HG03432 (cell line): ENCODE measurements around the gene SHF.

Experiments
- ATAC-seq: cut with Tn5 transposase; IDR thresholded peaks from one replicate; pipeline ENCODE4 v1.9.1; 2021; ENCODE audit warnings: mild to moderate bottlenecking, moderate library complexity; ENCODE audit not compliant: unreplicated experiment

The SHF gene

GRCh38 chr15:45174069-45174468 lies 13.7 kb downstream of the SHF start:
- ATAC-seq, result no peak

DNA sequence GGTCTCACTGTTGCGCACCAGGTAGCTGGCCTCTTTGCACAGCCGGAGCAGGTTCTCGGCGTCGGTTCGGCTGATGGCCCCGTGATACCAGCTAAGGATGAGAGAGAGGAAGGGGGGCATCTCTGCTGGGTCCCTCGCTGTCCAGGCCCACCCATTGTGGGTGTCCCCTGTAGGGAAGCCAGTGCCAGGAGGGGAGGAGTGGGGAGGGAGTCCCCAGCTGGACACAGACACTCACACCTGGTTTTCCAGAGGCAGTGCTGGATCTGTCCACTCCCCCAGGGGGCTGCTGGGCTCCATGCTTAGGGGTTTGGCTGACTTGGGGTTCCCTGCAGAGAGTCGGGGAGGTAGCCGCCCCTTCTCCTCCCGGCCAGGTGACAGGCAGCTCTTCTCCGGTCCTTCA lies 15.9 kb downstream of the SHF start:
- ATAC-seq, result no peak

DNA sequence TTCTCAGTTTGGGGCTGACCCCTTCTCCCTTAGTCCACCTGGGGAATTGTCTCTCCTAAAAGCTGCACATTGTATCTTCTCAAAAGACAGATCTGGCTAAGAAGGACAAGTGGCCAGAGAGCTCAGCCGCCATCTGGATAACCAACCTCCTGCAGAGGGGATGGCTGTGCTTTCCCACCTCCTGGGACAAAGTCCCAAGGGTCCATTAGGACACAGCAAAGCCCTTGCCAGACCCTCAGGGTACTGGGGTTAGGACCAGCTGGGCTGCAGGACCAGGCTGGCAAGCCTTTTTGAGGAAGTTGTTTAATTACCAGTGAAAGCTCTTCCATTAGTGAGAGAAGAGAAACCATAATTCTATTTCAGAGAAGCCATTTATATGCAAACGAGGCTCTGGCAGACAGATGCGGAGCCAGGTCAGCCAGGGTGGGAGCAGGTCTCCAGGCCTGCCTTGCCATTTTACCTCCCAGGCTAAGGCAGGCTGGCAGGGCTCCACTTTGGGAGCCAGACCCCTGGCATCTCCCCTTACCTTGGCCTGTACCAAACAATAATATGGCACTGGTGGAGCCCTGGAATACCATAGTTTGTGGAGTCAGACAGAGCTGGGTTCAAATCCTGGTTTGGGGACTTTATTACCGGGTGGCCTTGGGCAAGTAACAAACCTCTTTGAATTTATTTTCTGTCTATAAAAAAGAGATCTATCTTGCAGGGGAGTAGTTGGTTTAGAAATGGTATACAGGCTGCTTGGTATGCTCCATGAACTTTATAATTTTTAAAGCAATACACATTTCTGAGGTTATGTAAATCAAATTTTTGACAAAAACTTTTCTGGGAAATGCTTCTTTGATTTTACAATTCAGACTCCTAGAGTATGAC lies 17.9 kb downstream of the SHF start:
- no peak for ATAC-seq

GRCh38 chr15:45168751-45169551 lies 18.8 kb downstream of the SHF start:
- ATAC-seq, result no peak

DNA sequence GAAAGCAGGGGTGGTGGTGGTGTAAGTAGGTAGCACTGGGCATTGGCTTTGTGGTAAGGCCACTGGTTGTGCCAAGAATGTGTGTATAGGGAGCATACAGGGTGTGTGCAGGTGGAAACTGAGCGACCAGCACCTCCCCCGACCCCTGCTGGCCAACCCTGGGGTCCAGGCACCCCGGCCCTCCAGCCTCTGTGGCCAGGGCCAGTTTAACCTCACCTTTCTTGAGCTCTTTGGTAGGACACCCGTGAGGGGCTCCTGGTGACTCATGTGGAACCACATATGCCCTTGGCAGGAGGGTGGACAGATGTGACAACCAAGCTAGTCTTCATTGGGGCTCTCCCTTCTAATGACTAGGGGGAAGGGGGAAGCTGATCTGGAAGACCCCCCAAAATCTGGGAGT lies 19.5 kb downstream of the SHF start:
- no peak for ATAC-seq

DNA sequence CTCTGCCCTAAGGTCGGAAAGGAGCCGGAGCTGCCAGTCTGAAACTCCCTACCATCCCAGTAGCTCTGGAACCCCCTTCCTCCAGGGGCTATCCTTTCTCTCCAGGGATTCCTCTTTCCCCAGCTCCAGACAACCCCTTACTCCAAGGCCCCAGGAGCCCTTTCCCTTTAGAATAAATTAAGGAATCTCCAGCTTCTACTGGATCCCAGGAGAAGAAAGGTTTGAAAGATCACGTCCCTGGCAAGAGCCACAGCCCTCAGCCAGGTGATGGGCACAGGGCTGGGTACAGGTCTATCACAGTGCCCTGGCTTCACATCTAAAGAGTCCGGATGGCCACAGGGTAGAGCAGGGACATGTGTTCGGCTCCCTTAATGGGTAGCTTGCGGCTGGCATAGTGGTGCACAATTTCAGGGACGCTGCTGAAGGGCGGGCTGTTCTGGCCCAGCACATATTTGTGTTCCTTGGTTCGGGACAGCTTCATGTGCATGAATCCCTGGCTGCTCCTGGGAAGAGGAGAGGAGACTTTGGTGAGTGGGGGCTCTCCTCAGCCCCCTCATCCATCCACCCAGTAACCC lies 20.0 kb downstream of the SHF start:
- no peak for ATAC-seq

- ATAC-seq, result peak; percentile 91
Measured at GRCh38 chr15:45166834-45167630, 20.7 kb downstream of the SHF start.

GRCh38 chr15:45165536-45165935 lies 22.2 kb downstream of the SHF start:
- ATAC-seq, result no peak

GRCh38 chr15:45164914-45165313 lies 22.9 kb downstream of the SHF start:
- ATAC-seq, result no peak

DNA sequence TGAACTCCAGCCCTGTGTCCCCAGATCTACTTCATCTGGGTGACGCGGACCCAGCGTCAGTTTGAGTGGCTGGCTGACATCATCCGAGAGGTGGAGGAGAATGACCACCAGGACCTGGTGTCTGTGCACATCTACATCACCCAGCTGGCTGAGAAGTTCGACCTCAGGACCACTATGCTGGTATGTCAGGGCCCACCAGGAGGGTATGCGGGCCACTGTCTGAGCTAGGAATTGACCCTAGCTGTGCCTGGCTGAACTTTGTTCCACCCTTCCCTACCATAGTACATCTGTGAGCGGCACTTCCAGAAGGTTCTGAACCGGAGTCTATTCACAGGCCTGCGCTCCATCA lies 24.3 kb downstream of the SHF start:
- no peak for ATAC-seq

DNA sequence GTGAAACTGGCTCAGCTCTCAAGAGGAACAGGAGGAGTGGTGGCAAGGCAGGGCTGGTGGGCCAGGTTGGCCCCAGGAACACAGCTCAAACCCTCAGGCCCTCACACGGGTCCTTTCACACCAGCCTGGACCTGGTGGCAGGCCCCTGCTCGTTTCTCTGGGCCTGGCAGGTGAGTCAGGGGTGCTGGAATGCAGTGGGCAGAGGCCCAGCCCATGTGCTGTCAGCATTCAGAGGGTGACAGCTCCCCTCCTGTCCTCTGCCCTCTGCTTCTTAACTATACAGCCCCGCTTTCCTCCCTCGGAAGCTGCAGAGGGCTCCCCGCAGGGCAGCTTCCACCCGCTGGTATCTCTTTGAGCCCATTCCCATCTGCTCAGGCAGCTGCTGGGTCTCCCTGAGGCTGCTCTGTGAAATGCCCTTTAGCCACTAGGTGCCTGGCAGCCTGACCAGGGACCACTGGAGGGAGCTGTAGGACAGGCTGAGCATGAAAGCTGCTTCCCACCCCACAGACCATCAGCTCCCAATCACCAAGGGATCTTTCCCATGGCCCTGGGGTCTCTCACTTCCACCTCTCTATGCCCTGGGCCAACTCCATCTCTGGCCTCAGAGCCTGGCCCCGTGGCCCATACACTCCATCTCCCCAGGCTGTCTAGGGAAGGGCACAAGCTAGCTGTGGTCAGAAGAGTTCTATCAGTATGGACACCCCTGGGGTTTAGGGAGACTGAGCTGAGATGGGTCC lies 24.8 kb downstream of the SHF start:
- peak; percentile 43 for ATAC-seq

GRCh38 chr15:45161666-45162065 lies 26.1 kb downstream of the SHF start:
- ATAC-seq, result no peak

DNA sequence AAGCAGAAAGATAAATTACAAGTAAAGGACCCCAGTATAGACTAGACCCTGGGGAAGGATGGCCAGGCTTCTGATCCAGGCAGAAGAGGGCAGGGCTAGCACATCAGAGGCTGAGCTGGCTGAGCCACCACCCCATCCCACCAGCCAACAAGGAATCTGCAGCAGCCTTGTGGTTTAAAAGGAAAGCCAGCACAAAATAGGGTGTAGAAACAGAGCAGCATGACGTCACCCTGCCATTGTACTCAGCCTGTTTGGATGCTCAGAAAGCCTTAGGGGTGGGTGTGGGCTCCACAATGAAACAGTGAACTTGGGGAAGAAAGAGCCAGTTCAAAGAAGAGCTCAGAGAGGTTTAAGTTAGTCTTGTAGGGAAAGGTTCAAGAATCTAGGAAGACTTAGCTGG lies 29.8 kb downstream of the SHF start:
- no peak for ATAC-seq

DNA sequence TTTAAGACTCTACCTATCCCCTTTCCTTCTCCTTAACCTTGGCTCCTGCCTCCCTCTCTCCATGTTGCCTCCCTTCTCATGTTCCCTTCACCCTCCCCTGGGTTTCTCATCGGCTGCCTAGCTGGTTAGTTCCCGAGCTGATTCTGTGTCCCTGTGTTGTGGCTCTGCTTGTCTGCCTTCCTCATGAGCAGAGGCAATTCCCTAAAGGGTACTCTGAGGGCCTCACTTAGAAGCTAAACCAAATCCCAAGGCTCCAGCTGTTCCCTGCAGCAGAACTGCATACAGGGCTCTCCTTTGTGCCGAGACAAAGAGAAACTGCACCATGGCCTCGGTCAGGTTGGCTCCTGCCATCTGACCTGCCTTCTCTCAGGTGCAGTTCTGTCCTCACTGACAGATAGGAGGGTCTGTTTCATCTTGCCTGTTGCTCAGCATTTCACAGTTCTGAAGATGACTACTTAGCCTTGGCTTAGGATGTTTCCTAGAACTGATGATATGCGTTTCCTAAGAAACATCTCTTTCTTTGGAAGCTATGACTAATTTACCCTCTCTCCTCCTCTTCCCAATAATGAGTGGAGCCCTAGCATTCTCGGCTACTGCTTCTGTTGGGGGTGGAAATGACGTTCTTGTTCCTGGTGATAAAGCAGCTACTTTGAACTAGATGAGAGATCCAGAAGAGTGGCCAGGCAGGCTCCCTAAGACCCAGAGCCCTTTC lies 30.9 kb downstream of the SHF start:
- ATAC-seq, result no peak

DNA sequence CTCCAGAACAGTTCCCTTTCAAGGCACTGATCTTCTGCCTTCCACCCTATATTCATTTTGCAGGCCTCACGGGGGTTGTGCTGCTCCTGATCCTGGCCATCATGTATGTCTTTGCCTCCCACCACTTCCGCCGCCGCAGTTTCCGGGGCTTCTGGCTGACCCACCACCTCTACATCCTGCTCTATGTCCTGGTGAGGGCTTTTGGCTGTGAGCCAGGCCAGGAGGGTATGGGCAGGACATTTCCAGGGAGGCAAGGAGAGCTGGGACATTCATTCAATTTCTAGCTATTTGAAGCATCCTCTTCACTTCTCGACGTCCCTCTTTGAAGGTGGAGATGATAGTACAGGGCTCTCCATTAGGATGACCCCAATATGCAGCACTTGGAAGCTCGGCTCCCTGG lies 32.0 kb downstream of the SHF start:
- no peak for ATAC-seq

DNA sequence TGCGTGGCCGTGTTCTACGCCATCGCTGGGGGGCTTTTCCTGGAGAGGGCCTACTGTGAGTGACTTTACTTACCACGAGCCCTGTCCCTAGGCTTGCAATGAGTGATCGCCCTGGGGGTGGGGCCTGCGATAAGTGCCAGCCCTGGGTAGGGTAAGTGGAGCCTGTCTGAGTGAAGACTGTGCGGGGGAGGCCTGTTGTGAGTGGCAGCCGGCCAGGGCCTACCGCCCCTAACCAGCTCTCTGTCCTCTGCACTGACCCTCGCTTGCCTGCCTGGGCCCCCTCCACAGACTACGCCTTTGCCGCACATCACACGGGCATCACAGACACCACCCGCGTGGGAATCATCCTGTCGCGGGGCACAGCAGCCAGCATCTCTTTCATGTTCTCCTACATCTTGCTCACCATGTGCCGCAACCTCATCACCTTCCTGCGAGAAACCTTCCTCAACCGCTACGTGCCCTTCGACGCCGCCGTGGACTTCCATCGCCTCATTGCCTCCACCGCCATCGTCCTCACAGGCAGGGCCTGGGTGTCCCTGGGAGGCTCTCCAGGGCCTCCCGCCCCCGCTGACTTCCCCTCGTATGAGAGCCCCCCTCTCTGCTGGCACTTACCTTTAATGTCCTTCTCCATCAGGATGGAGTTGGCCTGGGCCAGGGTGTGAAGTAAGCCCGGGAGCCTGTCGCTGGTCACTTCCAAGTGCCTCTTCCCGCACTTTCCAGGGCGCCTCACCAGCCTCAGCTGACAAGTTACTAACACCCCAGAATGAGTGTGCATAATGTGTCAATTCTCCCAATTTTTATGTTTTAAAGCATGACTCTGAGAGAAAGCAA lies 35.6 kb downstream of the SHF start:
- ATAC-seq, result no peak

- no peak for ATAC-seq
Measured at GRCh38 chr15:45150997-45151396, 36.8 kb downstream of the SHF start.

- ATAC-seq, result no peak
Measured at GRCh38 chr15:45150481-45150880, 37.3 kb downstream of the SHF start.

- ATAC-seq, result no peak
Measured at GRCh38 chr15:45149060-45149459, 38.7 kb downstream of the SHF start.
